TTC549 (cell line): Measurements from ENCODE around the gene COL27A1.
"Not testable (repeated sequence)": the region's sequence is repeated elsewhere in the genome, so short reads cannot be mapped to it uniquely, and the experiment has no call there.

ENCODE experiments used
- FAIRE-seq: peaks from 2 replicates; lab custom pipeline; 2012; peaks lifted over from hg19 to GRCh38; lab: Jason Lieb, UNC

The COL27A1 gene

GRCh38 chr9:114309096-114309495 is 153.8 kb downstream of the COL27A1 start:
- FAIRE-seq = no peak

- FAIRE-seq = no peak
These were observed 155.4 kb downstream of the COL27A1 start for GRCh38 chr9:114310471-114311450.

- FAIRE-seq = no peak
These were observed 156.5 kb downstream of the COL27A1 start for GRCh38 chr9:114311571-114312512.

GRCh38 chr9:114312513-114312875 is 157.2 kb downstream of the COL27A1 start:
- FAIRE-seq = no peak

GRCh38 chr9:114313186-114313585 is 157.8 kb downstream of the COL27A1 start:
- no peak for FAIRE-seq

- no peak for FAIRE-seq
These were observed 159.0 kb downstream of the COL27A1 start for GRCh38 chr9:114314256-114314867.

- no peak for FAIRE-seq
These were observed 159.8 kb downstream of the COL27A1 start for GRCh38 chr9:114314881-114315722.

GRCh38 chr9:114315723-114316363 is 160.5 kb downstream of the COL27A1 start:
- no peak for FAIRE-seq

- FAIRE-seq = no peak
These were observed 161.4 kb downstream of the COL27A1 start for GRCh38 chr9:114316605-114317230.

GRCh38 chr9:114317665-114318357 is 162.5 kb downstream of the COL27A1 start:
- no peak for FAIRE-seq

- no peak for FAIRE-seq
These were observed 163.1 kb downstream of the COL27A1 start for GRCh38 chr9:114318416-114318815.

- FAIRE-seq = no peak
These were observed 163.8 kb downstream of the COL27A1 start for GRCh38 chr9:114319147-114319546.

- FAIRE-seq = not testable (repeated sequence)
These were observed 165.4 kb downstream of the COL27A1 start for GRCh38 chr9:114320710-114321109.

- no peak for FAIRE-seq
These were observed 166.4 kb downstream of the COL27A1 start for GRCh38 chr9:114321759-114322158.

GRCh38 chr9:114322160-114322818 is 167.0 kb downstream of the COL27A1 start:
- FAIRE-seq = not testable (repeated sequence)

GRCh38 chr9:114322831-114323531 is 167.6 kb downstream of the COL27A1 start, which contains the start of gene ORM1:
ORM1 (plus strand) TSS chr9:114323098; CDS start chr9:114323134, 36 bp downstream.
- FAIRE-seq = not testable (repeated sequence)

- not testable (repeated sequence) for FAIRE-seq
These were observed 168.5 kb downstream of the COL27A1 start for GRCh38 chr9:114323849-114324248.

- no peak for FAIRE-seq
These were observed 169.2 kb downstream of the COL27A1 start for GRCh38 chr9:114324492-114324891.
